Natural killer cell (primary cell): ENCODE results near the gene KRTAP4-1. TPM values are rescaled to one million over a fixed set of nuclear protein-coding genes. Genes with fewer than 3 reads are reported as not detected.
"Not testable (repeated sequence)": the region's sequence is repeated elsewhere in the genome, so short reads cannot be mapped to it uniquely, and the experiment has no call there.

Source experiments
- ATAC-seq, 3 donors: fragments of 150-1000 bp in 2 of 3; fragments of 200-7000 bp in 1 of 3; cut with Tn5 transposase; 1 replicate in 1 of 3; 2 replicates in 2 of 3; pipeline ENCODE4 v1.10.0; 2021; ENCODE audit warnings: mild to moderate bottlenecking in 2 of 3, moderate library complexity in 2 of 3
- DNase-seq, 2 donors: peaks; one replicate each; pipeline versions ENCODE4 v3.0.0 to v3.0.0-alpha.2; 2013 to 2021; ENCODE audit warnings: mixed read lengths in 1 of 2
- H3K27ac ChIP-seq: one replicate; pipeline ENCODE4 v1.5.1; 2013; ENCODE audit warnings: mild to moderate bottlenecking, low read length
- H3K27me3 ChIP-seq: one replicate; pipeline ENCODE4 v1.6.1; 2013; ENCODE audit warnings: low read length; ENCODE audit not compliant: control insufficient read depth, insufficient read depth
- H3K36me3 ChIP-seq: one replicate; pipeline ENCODE4 v1.6.1; 2013; ENCODE audit warnings: low read length; ENCODE audit not compliant: control insufficient read depth, insufficient read depth
- H3K4me1 ChIP-seq: one replicate; pipeline ENCODE4 v1.6.1; 2013; ENCODE audit warnings: low read length; ENCODE audit not compliant: control insufficient read depth, insufficient read depth
- H3K4me3 ChIP-seq: one replicate; pipeline ENCODE4 v1.5.1; 2013; ENCODE audit warnings: low read length
- H3K9me3 ChIP-seq: one replicate; pipeline ENCODE4 v1.6.1; 2013; ENCODE audit warnings: low read length; ENCODE audit not compliant: control insufficient read depth, insufficient read depth
- H3K27ac Mint-ChIP-seq, 2 donors: one replicate each; pipeline ENCODE4 v1.8.0; 2022; ENCODE audit warnings: mild to moderate bottlenecking in 2 of 2, mixed read lengths in 2 of 2, moderate library complexity in 1 of 2
- H3K27me3 Mint-ChIP-seq, 2 donors: one replicate each; pipeline ENCODE4 v1.8.0; 2022; ENCODE audit warnings: low read depth in 2 of 2, mixed read lengths in 2 of 2
- H3K36me3 Mint-ChIP-seq: one replicate; pipeline ENCODE4 v1.8.0; 2022; ENCODE audit warnings: mixed read lengths
- H3K4me1 Mint-ChIP-seq, 2 donors: one replicate each; pipeline ENCODE4 v1.8.0; 2022; ENCODE audit warnings: mixed read lengths in 2 of 2
- H3K4me3 Mint-ChIP-seq: one replicate; pipeline ENCODE4 v1.8.0; 2022; ENCODE audit warnings: mild to moderate bottlenecking, moderate library complexity, mixed read lengths
- H3K9me3 Mint-ChIP-seq, 2 donors: one replicate each; pipeline ENCODE4 v1.8.0; 2022; ENCODE audit warnings: mixed read lengths in 2 of 2
- WGBS: methylation state at CpG from one replicate; pipeline ENCODE4 v1.1.7; 2013; ENCODE audit warnings: missing lambda C conversion rate; ENCODE audit not compliant: insufficient coverage; 5-methylcytosine and 5-hydroxymethylcytosine counted together
- intact Hi-C: fragments of 100-400 bp; cut with micrococcal nuclease; formaldehyde crosslinking; loops from one replicate; pipeline ENCODE4 v1.14.2; 2022
- total RNA-seq, 4 donors: library from RNA; stranded (reverse); fragments of 120-200 nt in 1 of 4; gene quantifications; one replicate each; pipeline versions ENCODE4 v1.2.3 to v1.2.4, GENCODE V29; 2013 to 2022
- TF ChIP-seq, protein P1 (sequence below): fragments of 200-600 bp; IDR thresholded peaks from one replicate; pipeline ENCODE4 v1.8.0; 2022; ENCODE audit warnings: antibody characterized with exemption

The KRTAP4-1 gene
- total RNA-seq, 3 donors from 2014 or later (not counting 1 experiment from before 2014, with no cell fraction given), result not detected

GRCh38 chr17:41151525-41151924 lies 33.2 kb downstream of the KRTAP4-1 start:
- intact Hi-C loops, result no loop called here
- TF ChIP-seq, protein P1, sequence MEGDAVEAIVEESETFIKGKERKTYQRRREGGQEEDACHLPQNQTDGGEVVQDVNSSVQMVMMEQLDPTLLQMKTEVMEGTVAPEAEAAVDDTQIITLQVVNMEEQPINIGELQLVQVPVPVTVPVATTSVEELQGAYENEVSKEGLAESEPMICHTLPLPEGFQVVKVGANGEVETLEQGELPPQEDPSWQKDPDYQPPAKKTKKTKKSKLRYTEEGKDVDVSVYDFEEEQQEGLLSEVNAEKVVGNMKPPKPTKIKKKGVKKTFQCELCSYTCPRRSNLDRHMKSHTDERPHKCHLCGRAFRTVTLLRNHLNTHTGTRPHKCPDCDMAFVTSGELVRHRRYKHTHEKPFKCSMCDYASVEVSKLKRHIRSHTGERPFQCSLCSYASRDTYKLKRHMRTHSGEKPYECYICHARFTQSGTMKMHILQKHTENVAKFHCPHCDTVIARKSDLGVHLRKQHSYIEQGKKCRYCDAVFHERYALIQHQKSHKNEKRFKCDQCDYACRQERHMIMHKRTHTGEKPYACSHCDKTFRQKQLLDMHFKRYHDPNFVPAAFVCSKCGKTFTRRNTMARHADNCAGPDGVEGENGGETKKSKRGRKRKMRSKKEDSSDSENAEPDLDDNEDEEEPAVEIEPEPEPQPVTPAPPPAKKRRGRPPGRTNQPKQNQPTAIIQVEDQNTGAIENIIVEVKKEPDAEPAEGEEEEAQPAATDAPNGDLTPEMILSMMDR, result no peak
- Mint-ChIP-seq H3K4me3 (no peak overlapping the region), H3K4me1 (no peaks in the 10 kb centered on the region), H3K27ac (no peak overlapping the region), H3K36me3 (no peaks in the 10 kb centered on the region), H3K27me3 (peaks cover 26 to 37% of the 10 kb centered on the region in 2 donors), H3K9me3 (no peaks in the 10 kb centered on the region)
- whole genome bisulfite sequencing, result 60% methylated on average over 1 of the region's 2 CpGs
- ATAC-seq (no peak), DNase-seq (no peak)
- Histone ChIP-seq H3K27me3 (peaks cover 5% of the 10 kb centered on the region), H3K36me3 (no peaks in the 10 kb centered on the region), H3K27ac (no peak overlapping the region), H3K4me1 (no peaks in the 10 kb centered on the region), H3K9me3 (no peaks in the 10 kb centered on the region), H3K4me3 (no peak overlapping the region)

DNA sequence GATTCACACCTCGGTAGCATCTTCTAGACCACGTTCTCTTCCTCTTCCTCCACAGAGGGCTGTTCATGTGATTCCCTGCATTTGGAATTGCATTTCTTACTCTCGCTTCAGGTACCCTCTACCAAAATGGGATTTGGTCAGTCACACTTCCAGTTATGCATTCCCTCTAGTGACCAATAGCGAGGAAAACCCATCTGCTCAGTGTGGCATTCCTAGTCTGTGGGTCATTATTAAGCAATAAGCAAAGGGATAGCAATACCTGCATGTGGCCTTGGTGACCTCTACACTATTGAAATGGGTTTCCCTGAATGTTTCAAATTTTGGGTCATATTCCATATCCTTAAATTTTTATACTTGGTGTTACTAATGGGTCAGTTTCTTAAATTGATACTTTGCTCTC lies 34.7 kb downstream of the KRTAP4-1 start:
- TF ChIP-seq, protein P1, result no peak

GRCh38 chr17:41149652-41149985 lies 35.1 kb downstream of the KRTAP4-1 start, which contains the start of gene KRTAP4-5:
Gene KRTAP4-5, minus strand, starts transcription at chr17:41149825. Its CDS starts 58 bp downstream, at chr17:41149767.
- DNase-seq (no peak), ATAC-seq (no peak)
- no peak within 1 kb of the TSS for H3K4me3 ChIP-seq
- Mint-ChIP-seq H3K4me1 (no peaks in the 10 kb centered on the region), H3K27me3 (peaks cover 20 to 27% of the 10 kb centered on the region in 2 donors), H3K4me3 (no peak within 1 kb of the TSS), H3K36me3 (no peaks in the 10 kb centered on the region), H3K9me3 (no peaks in the 10 kb centered on the region), H3K27ac (no peak within 1 kb of the TSS)
- no peaks in the 10 kb centered on the region for H3K4me1 ChIP-seq
- H3K36me3 ChIP-seq, result no peaks in the 10 kb centered on the region
- TF ChIP-seq, protein P1, result no peak
- no peaks in the 10 kb centered on the region for H3K27me3 ChIP-seq
- intact Hi-C loops, result no loop called here
- H3K9me3 ChIP-seq, result no peaks in the 10 kb centered on the region
- 69% methylated on average over 2 of the region's 2 CpGs for WGBS
- no peak within 1 kb of the TSS for H3K27ac ChIP-seq

More for the DNA sequence above, 34.7 kb downstream of the KRTAP4-1 start:
- Histone ChIP-seq H3K4me3 (no peak overlapping the region), H3K36me3 (no peaks in the 10 kb centered on the region), H3K27ac (no peak overlapping the region), H3K4me1 (no peaks in the 10 kb centered on the region), H3K27me3 (no peaks in the 10 kb centered on the region), H3K9me3 (no peaks in the 10 kb centered on the region)
- no peaks in the 10 kb centered on the region for H3K4me1 Mint-ChIP-seq
- H3K4me3 Mint-ChIP-seq, result no peak overlapping the region
- DNase-seq (no peak), ATAC-seq (no peak)
- no peaks in the 10 kb centered on the region for H3K9me3 Mint-ChIP-seq
- peaks cover 21 to 26% of the 10 kb centered on the region in 2 donors for H3K27me3 Mint-ChIP-seq
- H3K36me3 Mint-ChIP-seq, result no peaks in the 10 kb centered on the region
- no peak overlapping the region for H3K27ac Mint-ChIP-seq
- WGBS, result 90% methylated on average over 4 of the region's 4 CpGs
- intact Hi-C loops, result no loop called here

DNA sequence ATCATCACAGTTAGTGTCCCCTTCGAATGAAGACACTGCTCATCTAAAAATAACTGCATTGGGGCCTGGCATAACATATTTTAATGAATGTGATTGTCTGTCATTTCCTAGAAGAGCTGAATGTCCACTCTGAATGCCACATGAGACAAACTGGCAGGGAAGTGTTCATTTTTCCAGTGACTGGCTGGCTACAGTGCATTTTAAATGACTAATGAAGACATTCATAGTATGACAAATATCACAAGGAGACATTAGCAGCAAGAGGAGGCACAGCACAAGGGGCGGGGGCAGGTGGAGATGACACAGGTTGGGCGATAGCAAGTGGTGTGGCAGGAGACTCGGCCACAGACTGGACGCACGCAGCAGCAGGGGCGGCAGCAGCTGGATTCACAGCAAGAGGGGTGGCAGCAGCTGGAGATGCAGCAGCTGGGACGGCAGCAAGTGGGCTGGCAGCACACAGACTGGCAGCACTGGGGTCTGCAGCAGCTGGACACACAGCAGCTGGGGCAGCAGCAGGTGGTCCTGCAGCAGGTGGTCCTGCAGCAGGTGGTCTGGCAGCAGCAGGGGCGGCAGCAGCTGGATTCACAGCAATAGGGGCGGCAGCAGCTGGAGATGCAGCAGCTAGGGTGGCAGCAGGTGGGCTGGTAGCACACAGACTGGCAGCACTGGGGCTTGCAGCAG lies 35.6 kb downstream of the KRTAP4-1 start:
- not testable (repeated sequence) for DNase-seq, H3K27ac ChIP-seq
- peaks cover 17 to 27% of the 10 kb centered on the region in 2 donors for H3K27me3 Mint-ChIP-seq

More for the DNA sequence above, 35.6 kb downstream of the KRTAP4-1 start:
- H3K4me3 ChIP-seq, H3K27ac Mint-ChIP-seq, H3K36me3 Mint-ChIP-seq, H3K27me3 ChIP-seq, H3K36me3 ChIP-seq, H3K4me3 Mint-ChIP-seq, ATAC-seq, H3K4me1 ChIP-seq, H3K9me3 ChIP-seq, intact Hi-C loops, H3K9me3 Mint-ChIP-seq, H3K4me1 Mint-ChIP-seq: not testable (repeated sequence)
- WGBS, result 85% methylated on average over 10 of the region's 10 CpGs
